ENCODE results near the gene RTCA.

GRCh38 chr1:100250264-100250663 is 15.8 kb upstream of the RTCA start:
- TF ChIP-seq CTCF (IDR thresholded peaks at IDR 0.05) (no peak), POLR2A (IDR thresholded peaks at IDR 0.05) (no peak)
